Activated T-cell treated with anti-CD3 and anti-CD28 coated beads for 24 hours (primary cell): ENCODE results near the gene SSU72.
A peak's percentile ranks its signal among the peaks of the same experiment; 100 is the strongest.

ENCODE experiments used
- DNase-seq: peaks from one replicate; pipeline ENCODE4 v3.0.0-alpha.2; 2020; ENCODE audit warnings: low read depth

The SSU72 gene

DNA sequence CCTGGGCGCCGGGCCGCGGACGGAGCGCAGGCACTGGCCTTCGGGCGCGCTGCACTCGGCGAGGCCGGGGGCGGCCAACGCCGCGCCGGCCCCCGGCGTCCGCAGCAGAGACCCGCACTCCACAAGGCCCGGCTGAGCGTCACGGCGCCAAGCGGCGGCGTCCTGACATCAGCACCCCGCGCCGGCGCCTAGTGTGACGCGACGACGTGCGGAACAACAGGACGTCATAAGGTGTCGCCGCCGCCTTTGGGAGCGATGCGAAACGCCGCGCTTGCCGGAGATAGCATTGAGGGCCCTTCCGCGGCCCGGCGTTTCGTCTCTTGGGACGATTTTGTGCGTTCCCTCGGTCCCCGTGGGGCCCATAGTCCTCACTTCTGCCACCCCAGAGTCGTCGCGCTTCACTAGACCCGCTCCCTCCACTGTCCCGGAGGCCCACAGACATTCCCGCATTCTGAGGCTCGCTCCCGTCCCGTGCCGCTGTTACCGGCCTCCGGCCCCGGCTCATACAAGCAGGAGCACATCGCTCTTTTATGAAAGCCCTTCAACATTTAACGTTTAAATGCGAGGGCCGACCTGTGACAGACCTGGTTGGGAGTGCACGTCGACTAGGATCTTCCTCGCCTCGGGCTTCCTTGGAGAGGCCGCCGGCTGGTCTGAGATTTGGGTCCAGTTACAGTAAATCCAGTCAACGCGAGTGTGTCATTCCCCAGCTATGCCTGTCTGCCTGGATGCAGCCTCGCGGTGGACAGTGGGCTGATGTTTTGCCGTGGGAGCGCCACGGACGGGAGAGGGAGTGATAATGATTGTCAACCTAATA lies at the start of gene SSU72:
Gene SSU72 (minus strand): TSS at position 143 of the 817 bp plus-strand sequence. CDS start 306 bp downstream, outside the sequence.
- peak; percentile 87 for DNase-seq

GRCh38 chr1:1623631-1624442 lies 49.2 kb upstream of the SSU72 start:
- no peak for DNase-seq

DNA sequence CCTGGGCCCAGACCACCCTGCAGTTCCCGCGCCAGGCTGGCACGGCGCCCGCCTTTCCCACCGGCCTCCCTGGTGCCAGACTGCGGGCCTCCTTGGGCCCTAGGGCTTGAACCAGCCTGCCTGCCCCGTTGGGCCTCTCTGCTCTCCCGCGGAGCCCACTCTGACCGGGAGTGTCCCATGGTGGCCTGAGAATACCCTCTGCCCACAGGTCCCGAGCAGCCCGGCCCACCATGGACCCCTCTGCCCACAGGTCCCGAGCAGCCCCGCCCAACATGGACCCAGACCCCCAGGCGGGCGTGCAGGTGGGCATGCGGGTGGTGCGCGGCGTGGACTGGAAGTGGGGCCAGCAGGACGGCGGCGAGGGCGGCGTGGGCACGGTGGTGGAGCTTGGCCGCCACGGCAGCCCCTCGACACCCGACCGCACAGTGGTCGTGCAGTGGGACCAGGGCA lies 48.5 kb upstream of the SSU72 start:
- no peak for DNase-seq

DNA sequence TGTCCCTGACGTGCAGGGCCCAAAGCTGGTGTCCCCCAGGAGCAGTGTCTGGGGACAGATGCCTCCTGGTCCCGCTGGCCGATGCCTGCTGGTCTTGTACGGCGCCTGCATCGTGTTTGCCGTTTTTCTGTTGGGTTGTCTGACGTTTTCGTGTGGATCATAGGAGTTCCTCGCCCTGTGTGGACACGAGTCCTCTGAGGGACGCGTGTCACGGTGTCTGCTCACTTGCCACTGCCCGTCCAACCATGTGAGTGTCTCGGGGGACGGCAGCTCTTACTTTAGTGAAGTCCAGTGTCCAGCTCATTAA lies 48.1 kb upstream of the SSU72 start:
- DNase-seq = no peak

GRCh38 chr1:1622010-1622787 lies 47.5 kb upstream of the SSU72 start:
- no peak for DNase-seq

GRCh38 chr1:1621173-1622009 lies 46.7 kb upstream of the SSU72 start:
- DNase-seq = no peak

GRCh38 chr1:1620433-1621139 lies 45.9 kb upstream of the SSU72 start:
- DNase-seq = no peak

DNA sequence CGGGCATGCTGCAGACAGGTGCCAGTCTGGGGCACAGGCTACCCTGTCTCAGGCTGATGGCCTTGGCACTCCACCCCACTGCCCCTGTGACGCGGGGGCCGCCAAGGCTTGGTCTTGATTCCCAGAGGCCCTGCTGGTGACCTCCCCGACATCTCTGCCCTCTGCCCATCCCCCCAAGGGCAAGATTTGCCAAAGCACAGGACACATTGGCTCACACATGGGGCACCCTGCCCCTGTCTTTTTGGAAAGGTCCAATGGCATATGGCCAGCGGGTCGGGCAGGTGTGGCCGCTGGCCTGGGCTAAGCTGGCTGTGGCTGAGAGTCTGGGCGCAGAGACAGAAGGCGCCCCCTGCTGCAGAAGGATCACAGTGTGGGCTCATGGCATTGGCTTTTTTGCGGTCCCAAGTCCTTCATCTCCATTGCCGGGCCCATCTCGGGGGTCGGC lies 45.3 kb upstream of the SSU72 start:
- no peak for DNase-seq

DNA sequence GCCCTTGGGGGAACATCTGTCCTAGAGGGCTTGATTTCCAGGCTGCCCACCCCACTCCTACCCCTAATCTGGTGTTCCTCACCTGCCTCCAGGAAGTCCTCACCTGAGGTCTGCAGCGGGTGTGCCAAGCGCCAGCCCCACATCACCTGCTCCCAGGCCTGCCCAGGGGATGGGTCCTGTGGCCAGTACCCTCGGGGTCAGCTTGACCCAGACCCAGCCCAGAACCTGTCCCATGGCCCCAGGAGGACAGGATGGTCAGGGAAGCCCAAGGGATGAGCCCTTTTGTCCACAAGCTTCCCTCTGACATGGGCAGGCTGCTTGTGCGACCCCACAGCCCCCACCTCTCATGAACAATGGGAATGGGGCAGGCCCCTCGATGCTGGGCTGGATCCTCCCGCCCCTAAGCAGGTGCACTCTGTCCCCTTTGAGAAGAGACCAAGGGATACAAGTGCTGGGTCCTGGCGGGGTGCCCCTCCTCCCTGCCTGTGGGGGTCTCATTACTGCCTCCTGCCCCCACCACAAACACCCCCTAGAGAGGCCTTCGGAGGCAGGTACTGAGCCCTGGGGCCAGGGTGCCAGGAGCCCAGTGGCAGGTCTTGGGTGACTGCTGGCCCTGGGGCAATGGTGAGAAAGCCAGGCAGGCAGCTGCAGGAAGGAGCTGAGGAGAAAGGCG lies 43.9 kb upstream of the SSU72 start:
- no peak for DNase-seq

DNA sequence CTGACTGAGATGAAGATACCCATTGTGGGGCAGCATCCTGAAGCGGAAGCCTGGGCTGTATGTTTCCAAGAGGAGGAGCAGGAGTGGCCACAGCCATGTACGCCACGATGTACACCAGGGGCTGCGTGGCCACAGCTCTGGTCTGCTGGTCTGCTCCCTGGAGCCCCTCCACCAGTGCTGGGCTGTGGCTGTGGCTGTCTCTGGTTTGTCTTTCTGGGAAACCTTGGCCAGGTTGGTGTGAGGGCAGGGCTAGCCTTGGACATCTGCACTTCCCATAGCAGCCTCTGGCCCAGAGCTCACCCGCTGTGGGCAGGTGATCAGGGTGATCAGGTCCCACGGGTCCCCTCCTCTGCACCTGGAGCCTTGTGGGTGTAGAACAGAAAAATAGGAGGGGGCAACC lies 43.3 kb upstream of the SSU72 start:
- DNase-seq = no peak

DNA sequence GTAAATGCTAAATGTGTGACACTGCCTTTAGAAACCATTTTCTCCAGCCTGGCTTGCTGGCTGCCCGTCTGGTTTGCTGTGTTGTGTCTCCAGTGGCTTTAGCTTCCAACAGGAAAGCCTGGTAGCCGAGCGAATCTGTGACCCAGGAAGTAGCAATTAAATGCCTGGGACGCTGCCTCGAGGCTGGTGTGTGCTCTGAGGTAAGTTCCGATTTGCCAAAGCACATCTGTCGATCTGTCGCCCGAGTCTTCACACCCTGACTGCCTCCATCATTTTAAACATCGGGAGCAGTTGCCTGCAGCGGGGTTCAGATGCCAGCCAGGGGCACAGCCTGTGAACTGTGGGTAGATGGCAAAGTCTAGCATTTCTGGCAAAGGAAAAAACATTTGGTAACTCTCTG lies 42.9 kb upstream of the SSU72 start:
- no peak for DNase-seq

DNA sequence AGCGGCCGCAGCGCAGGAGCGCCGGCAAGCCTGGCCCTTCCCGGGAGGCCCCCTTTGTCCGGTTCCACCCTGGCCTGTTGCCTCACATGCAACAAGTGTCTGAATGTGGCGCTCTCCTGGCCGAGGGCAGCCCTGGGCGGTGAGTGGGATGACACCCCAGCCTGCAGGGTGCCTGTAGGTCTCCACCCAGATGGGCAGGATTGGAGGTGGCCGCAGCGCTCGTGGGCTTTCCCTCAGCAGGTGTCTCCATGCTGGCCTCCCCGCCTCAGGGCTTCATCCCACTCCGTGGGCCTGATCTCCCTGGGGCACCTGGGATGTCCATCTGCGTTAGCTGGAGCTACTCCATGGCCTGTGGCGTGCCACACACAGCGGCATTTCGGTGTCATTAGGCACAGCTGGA lies 42.2 kb upstream of the SSU72 start:
- DNase-seq = no peak

- no peak for DNase-seq
Measured at GRCh38 chr1:1616045-1616790, 41.6 kb upstream of the SSU72 start.

GRCh38 chr1:1615256-1616044 lies 40.8 kb upstream of the SSU72 start, which contains the start of gene MIB2:
TSS of gene MIB2 (plus strand) at chr1:1615500. CDS start at chr1:1623453, 7,953 bp downstream.
- peak; percentile 96 for DNase-seq

- no peak for DNase-seq
Measured at GRCh38 chr1:1614954-1615255, 40.2 kb upstream of the SSU72 start.

DNA sequence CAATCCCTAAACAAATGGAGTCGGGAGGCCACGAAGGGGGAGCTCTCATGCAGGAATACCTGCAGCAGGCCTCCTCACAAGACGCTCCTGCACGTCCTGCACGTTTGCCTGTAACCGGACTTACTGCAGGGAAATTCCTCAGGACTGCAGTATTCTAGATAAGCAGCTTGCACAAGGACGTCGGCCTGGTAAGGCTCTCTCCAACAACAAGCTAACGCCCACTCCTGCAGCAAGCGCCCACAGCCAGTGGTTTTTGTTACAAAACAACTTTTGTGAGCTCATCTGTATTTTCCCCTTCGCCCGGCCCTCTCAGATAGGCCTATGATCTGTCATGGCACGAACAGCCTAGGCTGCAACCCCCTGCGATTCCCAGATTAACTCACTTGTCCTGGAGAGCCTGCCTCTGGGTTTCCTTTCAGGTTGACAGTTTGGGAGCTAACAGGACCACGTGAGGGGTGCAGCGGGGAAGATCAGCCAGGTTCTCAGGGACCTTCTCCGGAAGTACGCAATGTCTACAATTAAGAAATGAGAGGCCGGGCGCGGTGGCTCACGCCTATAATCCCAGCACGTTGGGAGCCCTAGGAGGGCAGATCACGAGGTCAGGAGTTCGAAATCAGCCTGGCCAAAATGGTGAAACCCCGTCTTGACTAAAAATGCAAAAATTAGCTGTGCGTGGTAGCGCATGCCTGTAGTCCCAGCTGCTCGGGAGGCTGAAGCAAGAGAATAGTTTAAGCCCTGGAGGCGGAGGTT lies 39.7 kb upstream of the SSU72 start:
- DNase-seq = peak; percentile 40

DNA sequence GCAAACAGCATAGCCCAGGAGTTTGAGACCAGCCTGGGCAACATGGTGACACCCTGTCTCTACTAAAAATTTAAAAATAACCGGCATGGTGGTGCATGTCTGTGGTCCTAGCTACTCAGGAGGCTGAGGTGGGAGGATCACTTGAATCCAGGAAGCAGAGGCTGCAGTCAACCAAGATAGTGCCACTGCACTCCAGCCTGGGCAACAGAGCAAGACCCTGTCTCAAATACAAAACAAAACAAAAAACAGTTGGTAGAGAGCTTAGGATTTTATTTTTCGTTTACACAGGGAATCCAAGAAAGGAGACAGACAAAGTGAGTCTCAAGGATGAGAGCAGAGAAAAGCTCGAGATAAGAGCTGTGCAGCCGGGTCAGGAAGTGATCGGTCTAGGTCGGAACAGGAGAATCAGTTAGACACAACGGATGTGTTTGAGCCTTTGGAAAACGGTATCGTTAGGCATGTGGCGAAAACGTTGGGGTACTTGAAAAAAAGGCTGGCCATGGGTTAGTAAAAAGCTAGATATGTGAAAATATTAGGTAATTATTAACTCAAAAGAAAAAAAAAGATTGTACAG lies 38.9 kb upstream of the SSU72 start:
- no peak for DNase-seq

GRCh38 chr1:1612104-1612400 lies 37.4 kb upstream of the SSU72 start:
- DNase-seq = no peak
